NK-92 (cell line): ENCODE results near the gene IL17RB.

Experiments used
- DNase-seq: peaks from one replicate; lab custom pipeline; 2025; ENCODE audit not compliant: unreplicated experiment; lab: John Stamatoyannopoulos, UW

IL17RB gene

GRCh38 chr3:53902067-53902466 lies 55.7 kb downstream of the IL17RB start:
- DNase-seq, result no peak

GRCh38 chr3:53902711-53903110 lies 56.3 kb downstream of the IL17RB start:
- no peak for DNase-seq

GRCh38 chr3:53913401-53913800 lies 67.0 kb downstream of the IL17RB start:
- DNase-seq, result no peak
